ENCODE data around the gene JARID2.

DNA sequence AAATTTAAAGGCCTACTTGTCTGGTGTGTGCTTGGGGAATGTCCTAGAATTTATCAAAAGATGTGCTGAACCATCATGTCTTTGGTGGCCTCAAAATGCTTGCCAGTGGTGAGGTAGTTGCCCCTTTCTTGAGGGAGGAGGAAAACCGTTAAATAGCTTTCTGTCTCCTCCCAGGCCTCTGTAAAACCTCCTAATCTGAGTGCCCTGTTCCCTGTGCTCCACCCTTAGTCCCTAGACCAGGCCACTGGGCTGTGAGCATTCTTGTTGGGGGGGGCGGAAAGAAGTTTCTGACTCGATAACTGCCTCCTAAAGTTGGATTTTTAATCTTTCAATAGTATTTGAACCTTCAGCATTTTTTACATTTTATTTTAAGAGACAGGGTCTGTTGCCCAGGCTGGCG lies 23.1 kb downstream of the JARID2 start:
- no peak for TF ChIP-seq POLR2A (IDR thresholded peaks at IDR 0.05)
- TF ChIP-seq, protein P1, sequence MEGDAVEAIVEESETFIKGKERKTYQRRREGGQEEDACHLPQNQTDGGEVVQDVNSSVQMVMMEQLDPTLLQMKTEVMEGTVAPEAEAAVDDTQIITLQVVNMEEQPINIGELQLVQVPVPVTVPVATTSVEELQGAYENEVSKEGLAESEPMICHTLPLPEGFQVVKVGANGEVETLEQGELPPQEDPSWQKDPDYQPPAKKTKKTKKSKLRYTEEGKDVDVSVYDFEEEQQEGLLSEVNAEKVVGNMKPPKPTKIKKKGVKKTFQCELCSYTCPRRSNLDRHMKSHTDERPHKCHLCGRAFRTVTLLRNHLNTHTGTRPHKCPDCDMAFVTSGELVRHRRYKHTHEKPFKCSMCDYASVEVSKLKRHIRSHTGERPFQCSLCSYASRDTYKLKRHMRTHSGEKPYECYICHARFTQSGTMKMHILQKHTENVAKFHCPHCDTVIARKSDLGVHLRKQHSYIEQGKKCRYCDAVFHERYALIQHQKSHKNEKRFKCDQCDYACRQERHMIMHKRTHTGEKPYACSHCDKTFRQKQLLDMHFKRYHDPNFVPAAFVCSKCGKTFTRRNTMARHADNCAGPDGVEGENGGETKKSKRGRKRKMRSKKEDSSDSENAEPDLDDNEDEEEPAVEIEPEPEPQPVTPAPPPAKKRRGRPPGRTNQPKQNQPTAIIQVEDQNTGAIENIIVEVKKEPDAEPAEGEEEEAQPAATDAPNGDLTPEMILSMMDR (IDR thresholded peaks at IDR 0.05) = no peak

All from thyroid gland (tissue), 4 donors.